Fibroblast of pulmonary artery (primary cell): ENCODE data around the gene LTA4H.
A peak's percentile ranks its signal among the peaks of the same experiment; 100 is the strongest.

ENCODE experiments used
- DNase-seq: peaks from one replicate; pipeline ENCODE4 v3.0.0-alpha.2; 2010; ENCODE audit warnings: low read depth
- H3K4me3 ChIP-seq: replicated peaks from 2 replicates; pipeline ENCODE4 v1.5.1; 2011; ENCODE audit warnings: low read depth, mild to moderate bottlenecking, control low read depth, low read length, moderate library complexity
- TF ChIP-seq, protein P1 (sequence below): IDR thresholded peaks from 2 replicates; pipeline ENCODE4 v1.5.1; 2011; ENCODE audit warnings: mild to moderate bottlenecking, control low read depth, low read length, inconsistent platforms; ENCODE audit errors: missing control alignments

LTA4H gene

GRCh38 chr12:95997911-95998510 lies 37.4 kb downstream of the LTA4H start:
- no peak for DNase-seq
- TF ChIP-seq, protein P1, sequence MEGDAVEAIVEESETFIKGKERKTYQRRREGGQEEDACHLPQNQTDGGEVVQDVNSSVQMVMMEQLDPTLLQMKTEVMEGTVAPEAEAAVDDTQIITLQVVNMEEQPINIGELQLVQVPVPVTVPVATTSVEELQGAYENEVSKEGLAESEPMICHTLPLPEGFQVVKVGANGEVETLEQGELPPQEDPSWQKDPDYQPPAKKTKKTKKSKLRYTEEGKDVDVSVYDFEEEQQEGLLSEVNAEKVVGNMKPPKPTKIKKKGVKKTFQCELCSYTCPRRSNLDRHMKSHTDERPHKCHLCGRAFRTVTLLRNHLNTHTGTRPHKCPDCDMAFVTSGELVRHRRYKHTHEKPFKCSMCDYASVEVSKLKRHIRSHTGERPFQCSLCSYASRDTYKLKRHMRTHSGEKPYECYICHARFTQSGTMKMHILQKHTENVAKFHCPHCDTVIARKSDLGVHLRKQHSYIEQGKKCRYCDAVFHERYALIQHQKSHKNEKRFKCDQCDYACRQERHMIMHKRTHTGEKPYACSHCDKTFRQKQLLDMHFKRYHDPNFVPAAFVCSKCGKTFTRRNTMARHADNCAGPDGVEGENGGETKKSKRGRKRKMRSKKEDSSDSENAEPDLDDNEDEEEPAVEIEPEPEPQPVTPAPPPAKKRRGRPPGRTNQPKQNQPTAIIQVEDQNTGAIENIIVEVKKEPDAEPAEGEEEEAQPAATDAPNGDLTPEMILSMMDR: no peak
- H3K4me3 ChIP-seq: no peak overlapping the region

- H3K4me3 ChIP-seq: no peak overlapping the region
- TF ChIP-seq, protein P1: no peak
- no peak for DNase-seq
Measured at GRCh38 chr12:95997276-95997675, 38.1 kb downstream of the LTA4H start.

DNA sequence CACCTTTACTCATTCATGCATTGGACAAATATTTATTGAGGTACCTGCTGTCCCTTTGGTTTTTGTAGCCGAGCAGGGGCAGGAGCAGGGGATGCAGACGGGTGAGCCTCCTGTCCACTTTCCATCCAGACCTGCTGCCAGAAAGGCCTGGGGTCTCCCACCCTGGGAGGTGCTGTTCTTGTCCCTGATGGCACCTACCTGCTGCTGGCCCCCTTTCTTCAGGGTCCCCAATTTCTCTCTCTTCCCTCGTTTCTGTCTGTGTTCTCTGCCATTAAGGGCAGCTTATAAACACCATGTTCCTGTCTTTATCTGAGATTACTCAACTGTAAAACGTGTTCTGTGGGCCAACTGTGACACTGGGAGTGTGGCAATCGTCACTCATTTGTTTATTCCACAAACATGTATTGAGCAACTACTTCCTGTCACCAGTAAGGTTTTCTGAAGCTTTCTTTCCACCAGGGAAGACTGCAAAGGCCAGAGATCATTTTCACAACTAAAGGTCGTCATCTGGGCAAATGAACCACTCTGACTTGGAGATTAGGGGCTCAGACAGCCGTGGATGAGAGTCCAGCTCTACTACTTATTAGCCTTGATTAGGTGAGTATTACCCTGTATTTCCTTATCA lies 39.2 kb downstream of the LTA4H start, which contains the start of gene HAL:
Gene HAL (minus strand): TSS at position 311 of the 625 bp plus-strand sequence. CDS start 434 bp downstream, outside the sequence.
- no peak within 1 kb of the TSS for H3K4me3 ChIP-seq
- TF ChIP-seq, protein P1: no peak
- peak; percentile 34 for DNase-seq

DNA sequence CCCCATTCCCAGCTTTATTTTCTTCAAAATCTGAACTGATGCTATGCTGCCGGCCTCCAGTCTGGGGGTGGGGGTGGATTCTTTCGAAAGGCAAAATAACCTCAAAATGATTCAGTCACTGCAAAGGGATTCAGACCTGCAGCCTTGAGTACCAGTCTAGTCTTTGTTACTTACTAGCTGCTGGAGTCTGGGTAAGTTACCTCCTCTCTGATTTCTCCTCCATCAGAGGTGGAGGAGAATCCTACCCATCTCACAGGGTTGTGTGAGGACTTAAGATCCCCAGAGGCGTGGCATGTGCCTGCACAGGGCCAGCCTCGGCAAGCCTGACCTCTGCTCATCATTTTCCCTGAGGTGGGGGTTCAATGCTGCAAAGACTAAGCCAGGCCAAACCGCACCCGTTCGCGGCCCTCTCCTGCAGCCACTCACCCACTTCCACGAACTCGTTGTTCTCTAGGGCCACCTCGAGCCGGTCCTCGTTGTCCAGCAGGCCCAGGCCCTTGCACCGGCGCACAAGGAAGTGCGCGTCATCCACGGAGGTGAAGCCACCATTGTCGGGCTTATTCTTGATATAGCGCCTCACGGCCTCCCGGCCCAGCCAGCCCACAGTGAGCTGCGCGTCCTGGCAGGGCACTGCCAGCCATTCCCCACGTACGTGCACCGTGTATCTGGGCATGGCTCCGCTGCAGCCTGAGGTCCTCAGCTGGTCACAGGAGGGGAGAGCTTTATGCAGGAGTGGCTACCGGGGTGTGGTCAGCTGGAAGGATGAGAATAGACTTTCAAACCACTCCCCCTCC lies 40.0 kb downstream of the LTA4H start:
- DNase-seq: no peak
- H3K4me3 ChIP-seq: no peak overlapping the region
- TF ChIP-seq, protein P1: no peak

- TF ChIP-seq, protein P1: no peak
- no peak overlapping the region for H3K4me3 ChIP-seq
- DNase-seq: no peak
Measured at GRCh38 chr12:95994476-95994875, 40.9 kb downstream of the LTA4H start.

GRCh38 chr12:95993907-95994306 lies 41.5 kb downstream of the LTA4H start:
- DNase-seq: no peak
- TF ChIP-seq, protein P1: no peak
- no peak overlapping the region for H3K4me3 ChIP-seq
